ENCODE measurements around the gene REEP6. TPM values are rescaled to one million over a fixed set of nuclear protein-coding genes. Genes with fewer than 3 reads are reported as not detected.

REEP6 gene
- total RNA-seq = 1 to 10 TPM; 3.5 to 4.1 TPM
- long read RNA-seq, partial matches to known transcripts = 1 of 4 reads
- long read RNA-seq, other reads (novel, unspliced or antisense) = 0 of 4 reads

DNA sequence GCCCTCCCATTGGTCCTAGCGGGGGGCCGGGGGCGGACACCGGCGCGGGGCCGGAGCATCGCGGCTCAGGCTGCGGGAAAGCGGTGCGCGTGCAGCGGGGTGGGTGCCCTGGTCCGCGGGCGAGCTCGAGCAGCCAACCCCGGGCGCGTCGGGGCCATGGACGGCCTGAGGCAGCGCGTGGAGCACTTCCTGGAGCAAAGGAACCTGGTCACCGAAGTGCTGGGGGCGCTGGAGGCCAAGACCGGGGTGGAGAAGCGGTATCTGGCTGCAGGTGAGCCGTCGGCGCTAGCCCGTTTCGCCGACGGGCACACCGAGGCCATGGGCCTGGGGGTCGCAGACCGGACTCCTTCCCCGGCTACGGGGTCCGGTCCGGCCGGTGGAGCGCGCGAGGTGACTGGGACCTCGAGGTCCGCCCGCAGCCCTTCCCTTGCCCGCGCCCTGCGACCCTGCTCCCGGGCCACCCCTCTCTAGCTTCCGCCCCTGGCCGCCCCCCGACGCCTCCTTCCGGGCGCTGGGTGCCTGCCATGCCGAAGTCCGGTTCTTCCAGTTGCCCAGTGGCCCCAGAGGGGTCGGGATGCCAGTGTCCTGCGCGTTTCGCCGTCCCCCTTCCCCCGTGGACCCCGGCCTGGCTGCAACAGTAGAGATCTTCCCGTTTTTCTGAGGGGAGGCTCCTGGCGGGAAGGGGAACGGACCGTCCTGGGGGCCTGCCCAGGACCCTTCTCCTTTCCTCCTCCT lies at the start of gene REEP6:
REEP6 (plus strand) TSS at position 68 of the 735 bp plus-strand sequence; CDS start at position 157, 89 bp downstream.
- intact Hi-C loops (cut with DNase I, micrococcal nuclease) = no loop called here
- no peak for DNase-seq

GRCh38 chr19:1441677-1442438 lies 49.1 kb upstream of the REEP6 start:
- ATAC-seq (no peak), DNase-seq (no peak)
- intact Hi-C loops (cut with DNase I, micrococcal nuclease) = no loop called here

More for the DNA sequence above, at the start of gene REEP6:
- no peak for ATAC-seq

DNA sequence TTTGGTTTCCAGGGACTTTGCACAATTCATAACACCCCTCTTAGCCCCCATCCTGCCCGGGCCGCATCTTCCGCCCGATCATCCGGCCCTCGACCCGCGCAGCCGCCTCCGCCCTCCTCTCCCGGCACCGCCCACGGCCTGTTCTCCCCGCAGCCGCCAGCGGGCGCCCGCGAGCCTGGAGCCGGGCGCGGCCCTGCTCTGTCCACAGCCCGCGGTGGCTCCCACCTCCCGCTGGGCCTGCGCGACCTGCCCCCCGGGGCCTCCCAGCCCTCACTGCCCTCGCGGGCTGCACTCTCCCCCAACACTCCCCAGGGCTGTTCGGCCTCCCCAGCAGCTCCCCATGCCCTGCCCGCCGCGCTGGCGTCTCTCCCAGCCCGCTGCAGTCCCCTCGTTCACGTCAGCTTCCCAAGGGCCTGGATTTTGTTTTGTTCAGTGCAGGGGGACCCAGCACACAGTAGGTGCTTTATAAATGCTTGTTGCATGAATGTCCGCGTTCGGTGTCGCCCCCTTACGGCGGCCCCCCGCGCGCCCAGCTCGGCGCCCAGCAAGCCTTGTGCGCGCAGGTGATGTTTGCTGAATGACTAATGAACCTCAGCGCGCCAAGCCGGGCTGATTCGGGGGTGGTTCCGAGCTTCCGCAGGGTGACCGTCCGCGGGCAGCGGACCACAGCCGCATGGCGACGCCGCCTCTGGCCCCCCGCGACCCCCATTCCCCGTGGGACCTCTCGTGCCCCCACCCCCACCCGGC lies 45.6 kb upstream of the REEP6 start:
- peak; percentile 90 for ATAC-seq
- peak; percentile 50 to 78 for DNase-seq
- intact Hi-C loops (cut with DNase I, micrococcal nuclease) = no loop called here

GRCh38 chr19:1445932-1446712 lies 44.9 kb upstream of the REEP6 start:
- ATAC-seq (no peak), DNase-seq (no peak)
- intact Hi-C loops (cut with DNase I, micrococcal nuclease) = no loop called here

DNA sequence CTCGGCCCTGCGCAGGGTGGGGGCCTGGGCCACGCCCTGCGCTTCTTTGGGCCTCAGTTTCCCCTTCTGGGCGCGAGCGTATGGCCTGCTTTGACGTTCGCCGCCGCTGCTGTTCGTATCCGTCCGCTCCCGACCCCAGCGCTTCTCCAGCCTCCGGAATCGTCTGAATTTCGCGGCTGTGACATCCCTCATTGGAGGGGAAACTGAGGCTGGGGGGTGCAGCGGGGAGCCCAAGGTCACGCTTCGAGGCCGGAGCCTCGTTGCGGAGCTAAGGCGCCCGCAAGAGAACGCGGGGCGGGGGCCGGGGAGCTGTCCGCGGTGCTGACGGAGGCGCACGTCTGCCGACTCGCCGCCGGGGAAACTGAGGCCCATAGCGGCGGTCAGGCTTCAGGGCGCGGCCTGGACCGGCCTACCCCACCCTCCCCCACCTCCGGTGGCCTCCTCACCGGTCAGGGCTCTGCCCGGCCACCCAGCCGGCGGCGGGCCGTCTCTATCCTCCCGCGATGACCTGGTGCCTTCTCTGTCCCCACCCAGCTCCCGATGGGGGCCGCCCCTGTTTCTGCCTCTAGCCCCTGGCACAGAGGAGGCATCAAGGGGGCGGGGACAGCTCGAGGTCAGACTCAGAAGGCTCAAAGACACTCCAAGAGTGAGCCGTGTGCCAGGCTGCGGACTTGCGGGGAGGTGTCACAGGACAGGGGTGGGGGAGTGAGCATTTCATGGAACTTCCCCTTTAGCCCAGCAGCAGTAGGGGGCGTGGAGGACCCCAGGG lies 44.1 kb upstream of the REEP6 start:
- ATAC-seq (no peak), DNase-seq (no peak)
- intact Hi-C loops (cut with DNase I, micrococcal nuclease) = no loop called here

DNA sequence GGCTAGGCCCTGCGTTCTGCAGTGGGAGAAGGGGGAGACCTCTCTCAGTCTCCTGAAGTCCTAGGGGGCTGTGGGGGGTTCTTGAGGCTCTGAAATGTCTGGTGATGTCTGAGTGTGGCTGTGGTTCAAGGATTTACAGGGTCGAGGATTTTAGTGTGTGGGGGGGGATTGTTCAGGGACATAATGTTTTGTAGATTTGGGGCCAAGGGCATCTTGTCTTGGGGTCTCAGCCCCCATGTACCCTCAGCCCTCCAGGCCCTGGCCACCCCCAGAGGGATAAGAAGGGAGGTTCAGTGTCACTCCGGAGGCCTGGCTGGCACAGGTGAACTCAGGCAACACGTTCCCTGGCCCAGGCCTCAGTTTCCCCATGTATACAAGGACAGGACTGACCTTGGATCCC lies 43.5 kb upstream of the REEP6 start:
- DNase-seq (no peak), ATAC-seq (no peak)
- intact Hi-C loops (cut with DNase I, micrococcal nuclease) = no loop called here

GRCh38 chr19:1447944-1448343 lies 43.0 kb upstream of the REEP6 start:
- DNase-seq = no peak
- ATAC-seq = no peak
- intact Hi-C loops (cut with DNase I, micrococcal nuclease) = no loop called here

DNA sequence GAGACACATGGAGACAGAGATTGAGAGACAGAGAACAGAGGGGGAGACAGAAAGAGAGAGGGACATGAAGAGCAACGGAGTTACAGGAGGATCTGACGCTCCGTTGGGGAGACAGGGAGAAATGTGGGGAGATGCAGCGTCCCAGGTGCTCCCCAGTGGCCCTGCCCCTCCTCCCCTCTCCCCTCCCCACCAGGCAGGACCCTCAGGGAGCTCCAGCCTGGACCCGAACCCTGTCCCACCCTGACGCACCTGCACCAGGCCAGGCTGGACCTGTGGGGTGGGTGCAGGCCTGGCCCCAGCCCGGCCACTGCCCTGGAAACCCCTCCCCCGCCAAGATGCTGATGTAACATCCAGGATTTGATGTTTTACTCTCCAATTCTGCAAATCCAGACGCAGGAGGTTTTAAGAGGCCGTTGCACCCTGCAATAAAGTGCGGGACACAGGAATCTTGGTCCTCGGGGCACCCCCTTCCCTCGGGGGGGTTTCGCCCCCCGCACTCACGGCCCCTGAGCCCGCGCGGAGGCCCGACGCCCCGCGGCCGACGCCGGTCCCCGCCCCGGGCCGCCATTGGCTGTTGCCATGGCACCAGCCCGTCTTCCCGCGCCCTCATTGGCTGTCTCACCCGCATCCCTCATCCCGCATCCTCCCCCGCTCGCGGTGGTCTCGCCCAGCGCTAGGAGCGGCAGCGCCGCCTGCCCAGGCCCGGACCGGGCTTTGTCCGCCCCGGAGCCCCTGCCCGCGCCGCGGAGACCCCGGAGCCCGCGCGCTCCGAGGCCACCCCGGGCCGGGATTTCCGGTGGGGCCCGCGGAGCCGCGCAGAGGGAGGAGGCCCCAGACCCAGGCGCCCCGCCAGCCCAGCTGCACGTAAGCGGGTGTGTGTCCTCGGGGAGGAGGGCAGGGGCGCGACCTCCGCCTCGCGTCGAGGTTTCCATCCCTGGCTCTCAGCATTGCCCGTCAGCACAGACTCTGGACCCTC lies 41.2 kb upstream of the REEP6 start, which contains the start of gene APC2:
APC2 (plus strand) TSS at position 655 of the 976 bp plus-strand sequence. CDS start 2,881 bp downstream, outside the sequence.
- DNase-seq (peak in 1 of 2 donors; percentile 24), ATAC-seq (no peak)
- intact Hi-C loops (cut with DNase I, micrococcal nuclease) = no loop called here

GRCh38 chr19:1450735-1451731 lies 39.9 kb upstream of the REEP6 start:
- no peak for ATAC-seq
- intact Hi-C loops (cut with DNase I, micrococcal nuclease) = no loop called here
- no peak for DNase-seq

DNA sequence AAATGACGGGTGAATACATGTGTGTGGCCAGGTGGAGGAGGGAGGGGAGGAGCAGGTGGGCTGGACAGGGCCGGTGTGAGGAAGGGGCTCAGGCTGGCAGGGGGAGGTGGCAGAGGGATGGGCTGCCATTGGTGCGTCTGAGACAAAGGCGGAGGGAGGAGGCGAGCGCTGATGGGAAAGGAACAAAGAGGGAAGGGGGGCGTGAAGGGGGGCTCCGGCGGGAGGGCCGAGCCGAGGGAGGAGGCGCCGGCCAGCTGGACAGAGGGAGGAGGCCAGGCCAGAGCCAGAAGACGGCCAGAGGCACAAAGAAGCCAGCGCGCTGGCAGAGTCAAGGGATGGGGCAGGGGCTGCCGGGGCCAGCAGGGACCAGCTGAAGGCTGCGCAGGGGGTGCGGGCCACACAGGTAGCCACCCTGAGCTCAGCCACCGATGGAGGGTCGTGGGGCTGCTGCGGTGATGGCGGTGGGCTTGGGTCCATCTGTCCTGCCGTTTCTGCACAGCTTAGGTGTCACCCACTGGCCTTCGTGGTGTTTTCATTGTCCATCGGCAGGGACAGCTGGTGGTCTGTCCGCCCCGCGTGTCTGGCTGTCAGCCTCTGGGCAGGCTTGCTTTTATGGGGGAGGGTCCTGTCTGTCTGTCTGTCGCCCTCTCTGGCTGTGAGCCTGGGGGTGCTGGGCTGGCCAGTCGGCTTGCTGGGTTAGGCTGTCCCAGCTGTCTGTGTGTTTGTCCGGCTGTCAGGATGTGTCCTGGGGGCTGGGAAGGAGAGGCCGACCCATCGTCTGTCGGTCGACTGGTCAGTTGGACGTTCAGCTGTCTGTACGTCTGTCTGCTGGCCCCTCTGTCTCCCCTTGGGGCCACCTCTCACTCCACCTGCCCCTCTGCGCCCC lies 38.8 kb upstream of the REEP6 start:
- no peak for ATAC-seq
- DNase-seq = peak in 1 of 2 donors; percentile 24
- intact Hi-C loops (cut with DNase I, micrococcal nuclease) = no loop called here

DNA sequence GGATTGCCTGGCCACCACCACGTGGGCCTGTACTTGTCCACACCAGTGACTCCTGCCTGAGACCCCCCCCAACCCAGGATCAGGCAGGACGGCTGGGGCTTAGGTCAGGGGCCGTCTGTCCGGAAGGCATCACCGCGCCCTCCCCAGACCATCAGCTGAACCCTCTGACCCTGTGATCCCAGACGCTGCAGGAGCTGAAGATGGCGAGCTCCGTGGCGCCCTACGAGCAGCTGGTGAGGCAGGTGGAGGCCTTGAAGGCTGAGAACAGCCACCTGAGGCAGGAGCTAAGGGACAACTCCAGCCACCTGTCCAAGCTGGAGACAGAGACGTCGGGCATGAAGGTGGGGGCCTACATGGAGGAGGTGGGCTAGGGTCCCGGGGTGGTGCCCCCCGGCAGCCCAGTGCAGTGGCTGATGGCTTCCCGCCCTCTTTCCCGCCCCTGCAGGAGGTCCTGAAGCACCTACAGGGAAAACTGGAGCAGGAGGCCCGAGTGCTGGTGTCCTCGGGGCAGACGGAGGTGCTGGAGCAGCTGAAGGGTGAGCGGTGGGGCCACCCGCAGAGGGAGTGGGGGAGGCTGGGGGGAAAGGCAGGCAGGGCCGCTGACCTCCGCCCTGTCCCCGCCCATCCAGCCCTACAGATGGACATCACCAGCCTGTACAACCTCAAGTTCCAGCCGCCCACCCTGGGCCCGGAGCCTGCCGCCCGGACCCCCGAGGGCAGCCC lies 38.0 kb upstream of the REEP6 start:
- DNase-seq (no peak), ATAC-seq (no peak)
- intact Hi-C loops (cut with DNase I, micrococcal nuclease) = no loop called here

GRCh38 chr19:1453525-1454364 lies 37.2 kb upstream of the REEP6 start:
- no peak for DNase-seq
- intact Hi-C loops (cut with DNase I, micrococcal nuclease) = no loop called here
- ATAC-seq = no peak

- intact Hi-C loops (cut with DNase I, micrococcal nuclease) = no loop called here
- ATAC-seq = peak; percentile 15
- no peak for DNase-seq
Observed at GRCh38 chr19:1455002-1455335, 36.0 kb upstream of the REEP6 start.
